OCI-LY1 (cell line): Measurements from ENCODE around the gene EVC2.

Source experiments
- CTCF ChIP-seq: fragments of 200-600 bp; sonication (generic), shearing (Covaris generic); IDR thresholded peaks from 2 replicates; pipeline ENCODE4 v1.5.1; 2017; ENCODE audit warnings: mild to moderate bottlenecking, antibody characterized with exemption, low read length, moderate library complexity, mixed read lengths
- EZH2 ChIP-seq: fragments of 200-600 bp; sonication (generic), shearing (Covaris generic); IDR thresholded peaks from 2 replicates; pipeline ENCODE4 v1.8.0; 2017; ENCODE audit warnings: borderline replicate concordance, mixed run types, mild to moderate bottlenecking, antibody characterized with exemption, low read length, moderate library complexity, mixed read lengths

GRCh38 chr4:5719350-5720055, 11.1 kb upstream of the EVC2 start:
- TF ChIP-seq CTCF (no peak), EZH2 (no peak)
